CD4-positive, alpha-beta T cell treated with Interleukin-17A for 1 hour (primary cell): ENCODE data around the gene SDSL.
A peak's percentile ranks its signal among the peaks of the same experiment; 100 is the strongest.

Source experiments
- DNase-seq: peaks from one replicate; pipeline ENCODE4 v3.0.0-alpha.2; 2020

Gene SDSL

GRCh38 chr12:113422886-113423669, 898 bp downstream of the SDSL start:
- DNase-seq, result no peak

- DNase-seq, result no peak
Measured at GRCh38 chr12:113424456-113424855, 2.3 kb downstream of the SDSL start.

GRCh38 chr12:113424915-113425823, 3.0 kb downstream of the SDSL start:
- DNase-seq, result peak; percentile 47

GRCh38 chr12:113425960-113426453, 3.8 kb downstream of the SDSL start:
- DNase-seq, result no peak

- DNase-seq, result no peak
Measured at GRCh38 chr12:113427882-113428281, 5.7 kb downstream of the SDSL start.

GRCh38 chr12:113428482-113428881, 6.3 kb downstream of the SDSL start:
- DNase-seq, result no peak

- no peak for DNase-seq
Measured at GRCh38 chr12:113432986-113433385, 10.8 kb downstream of the SDSL start.

- DNase-seq, result no peak
Measured at GRCh38 chr12:113435367-113435766, 13.2 kb downstream of the SDSL start.

GRCh38 chr12:113436586-113436985, 14.4 kb downstream of the SDSL start:
- DNase-seq, result no peak

GRCh38 chr12:113436993-113437728, 15.0 kb downstream of the SDSL start:
- DNase-seq, result no peak

- DNase-seq, result no peak
Measured at GRCh38 chr12:113437729-113438100, 15.5 kb downstream of the SDSL start.

GRCh38 chr12:113438523-113439300, 16.5 kb downstream of the SDSL start:
- no peak for DNase-seq

- DNase-seq, result no peak
Measured at GRCh38 chr12:113439301-113439597, 17.1 kb downstream of the SDSL start.

- no peak for DNase-seq
Measured at GRCh38 chr12:113439606-113440030, 17.4 kb downstream of the SDSL start.

- no peak for DNase-seq
Measured at GRCh38 chr12:113440336-113440735, 18.2 kb downstream of the SDSL start.

GRCh38 chr12:113440947-113441782, 19.0 kb downstream of the SDSL start:
- DNase-seq, result no peak

- DNase-seq, result no peak
Measured at GRCh38 chr12:113443030-113443539, 20.9 kb downstream of the SDSL start.

GRCh38 chr12:113445544-113446171, 23.5 kb downstream of the SDSL start:
- peak; percentile 7 for DNase-seq

GRCh38 chr12:113448873-113449272, 26.7 kb downstream of the SDSL start:
- no peak for DNase-seq

- no peak for DNase-seq
Measured at GRCh38 chr12:113449299-113449698, 27.1 kb downstream of the SDSL start.

GRCh38 chr12:113449839-113450238, 27.7 kb downstream of the SDSL start:
- DNase-seq, result no peak
